SK-N-SH treated with all-trans-retinoic acid at 6 μM for 48 hours (cell line): ENCODE results near the gene MUC5B.

ENCODE experiments used
- ATAC-seq: fragments of 200-7000 bp; cut with Tn5 transposase; 3 replicates; pipeline ENCODE4 v1.9.1; 2020; ENCODE audit warnings: mild to moderate bottlenecking, moderate library complexity
- ARNTL ChIP-seq: fragments of 450-650 bp; formaldehyde crosslinking; IDR thresholded peaks from 2 replicates; pipeline ENCODE4 v1.5.0; 2020; ENCODE audit warnings: low read depth, mild to moderate bottlenecking, moderate library complexity, borderline replicate concordance
- BACH2 ChIP-seq: fragments of 250-450 bp; sonication (Bioruptor Pico); IDR thresholded peaks from 2 replicates; pipeline ENCODE4 v1.9.0; 2021; ENCODE audit warnings: mild to moderate bottlenecking, borderline replicate concordance
- CSDC2 ChIP-seq: fragments of 250-450 bp; sonication (Bioruptor Pico); IDR thresholded peaks from 2 replicates; pipeline ENCODE4 v1.5.0; 2020; ENCODE audit warnings: mild to moderate bottlenecking, moderate library complexity
- ESRRG ChIP-seq: fragments of 250-450 bp; sonication (Bioruptor Pico); IDR thresholded peaks from 2 replicates; pipeline ENCODE4 v1.6.1; 2021; ENCODE audit warnings: mild to moderate bottlenecking
- GLIS3 ChIP-seq: fragments of 250-450 bp; sonication (Bioruptor Pico); IDR thresholded peaks from 2 replicates; pipeline ENCODE4 v1.5.0; 2020; ENCODE audit warnings: mild to moderate bottlenecking, moderate library complexity
- PATZ1 ChIP-seq: fragments of 250-450 bp; sonication (Bioruptor Pico); IDR thresholded peaks from 2 replicates; pipeline ENCODE4 v1.8.0; 2020; ENCODE audit warnings: mild to moderate bottlenecking, moderate library complexity, borderline replicate concordance
- POU6F1 ChIP-seq: fragments of 250-450 bp; sonication (Bioruptor Pico); IDR thresholded peaks from 2 replicates; pipeline ENCODE4 v1.8.0; 2021; ENCODE audit warnings: low read depth, mild to moderate bottlenecking, moderate library complexity, borderline replicate concordance
- PPARA ChIP-seq: fragments of 250-450 bp; sonication (Bioruptor Pico); IDR thresholded peaks from 2 replicates; pipeline ENCODE4 v1.5.0; 2020; ENCODE audit warnings: mild to moderate bottlenecking, borderline replicate concordance
- RARB ChIP-seq: fragments of 250-450 bp; sonication (Bioruptor Pico); IDR thresholded peaks from 2 replicates; pipeline ENCODE4 v1.8.0; 2021; ENCODE audit warnings: mild to moderate bottlenecking, moderate library complexity
- SNAI2 ChIP-seq: fragments of 250-450 bp; sonication (Bioruptor Pico); IDR thresholded peaks from 2 replicates; pipeline ENCODE4 v1.5.0; 2020; ENCODE audit warnings: mild to moderate bottlenecking, moderate library complexity
- TCF4 ChIP-seq: fragments of 250-450 bp; sonication (Bioruptor Pico); IDR thresholded peaks from 2 replicates; pipeline ENCODE4 v1.8.0; 2021; ENCODE audit warnings: mild to moderate bottlenecking, moderate library complexity, borderline replicate concordance
- TOX ChIP-seq: fragments of 250-450 bp; sonication (Bioruptor Pico); IDR thresholded peaks from 2 replicates; pipeline ENCODE4 v1.8.0; 2021; ENCODE audit warnings: mild to moderate bottlenecking, moderate library complexity, borderline replicate concordance
- TSHZ2 ChIP-seq: fragments of 250-450 bp; sonication (Bioruptor Pico); IDR thresholded peaks from 2 replicates; pipeline ENCODE4 v1.5.0; 2020; ENCODE audit warnings: mild to moderate bottlenecking, moderate library complexity
- ZC3H10 ChIP-seq: fragments of 250-450 bp; sonication (Bioruptor Pico); IDR thresholded peaks from 2 replicates; pipeline ENCODE4 v1.5.1; 2021; ENCODE audit warnings: mild to moderate bottlenecking, moderate library complexity
- ZFP3 ChIP-seq: fragments of 250-450 bp; sonication (Bioruptor Pico); IDR thresholded peaks from 2 replicates; pipeline ENCODE4 v1.5.0; 2020; ENCODE audit warnings: mild to moderate bottlenecking, moderate library complexity
- ZFP30 ChIP-seq: fragments of 450-650 bp; formaldehyde crosslinking; IDR thresholded peaks from 2 replicates; pipeline ENCODE4 v1.5.0; 2022; ENCODE audit warnings: mild to moderate bottlenecking, moderate library complexity
- ZNF565 ChIP-seq: fragments of 450-650 bp; formaldehyde crosslinking; conservative IDR thresholded peaks from 2 replicates; pipeline ENCODE4 v1.5.0; 2020; ENCODE audit warnings: low read depth, mild to moderate bottlenecking, moderate library complexity
- ZNF70 ChIP-seq: fragments of 450-650 bp; formaldehyde crosslinking; IDR thresholded peaks from 2 replicates; pipeline ENCODE4 v1.5.0; 2020; ENCODE audit warnings: mild to moderate bottlenecking, moderate library complexity
- ZNF8 ChIP-seq: fragments of 450-650 bp; formaldehyde crosslinking; IDR thresholded peaks from 2 replicates; pipeline ENCODE4 v1.5.0; 2020; ENCODE audit warnings: mild to moderate bottlenecking, moderate library complexity
- TF ChIP-seq, protein P1 (sequence below): fragments of 250-450 bp; sonication (Bioruptor Pico); IDR thresholded peaks from 2 replicates; pipeline ENCODE4 v1.5.1; 2020; ENCODE audit warnings: low read depth, mild to moderate bottlenecking, moderate library complexity
- TF ChIP-seq, protein P2 (sequence below): fragments of 250-450 bp; sonication (Bioruptor Pico); IDR thresholded peaks from 2 replicates; pipeline ENCODE4 v1.5.1; 2021; ENCODE audit warnings: mild to moderate bottlenecking, moderate library complexity

The MUC5B gene

GRCh38 chr11:1176224-1177019, 46.4 kb upstream of the MUC5B start (continued):
- TF ChIP-seq POU6F1 (CRISPR knock-in tag) (no peak), PPARA (CRISPR knock-in tag) (no peak), TSHZ2 (CRISPR knock-in tag) (no peak)
- TF ChIP-seq, all 23 proteins: peak for 0

- TF ChIP-seq TOX (CRISPR knock-in tag) (no peak), ZC3H10 (CRISPR knock-in tag) (no peak), ZNF8 (CRISPR knock-in tag) (no peak), ZNF70 (CRISPR knock-in tag) (no peak), POU6F1 (CRISPR knock-in tag) (no peak), ESRRG (CRISPR knock-in tag) (no peak), BACH2 (CRISPR knock-in tag) (no peak), SNAI2 (CRISPR knock-in tag) (no peak), ZFP30 (CRISPR knock-in tag) (no peak), CSDC2 (CRISPR knock-in tag) (no peak), RARB (CRISPR knock-in tag) (no peak), ZFP3 (CRISPR knock-in tag) (no peak), ZNF565 (CRISPR knock-in tag) (no peak), TCF4 (CRISPR knock-in tag) (no peak), PPARA (CRISPR knock-in tag) (no peak)
- TF ChIP-seq, protein P1, sequence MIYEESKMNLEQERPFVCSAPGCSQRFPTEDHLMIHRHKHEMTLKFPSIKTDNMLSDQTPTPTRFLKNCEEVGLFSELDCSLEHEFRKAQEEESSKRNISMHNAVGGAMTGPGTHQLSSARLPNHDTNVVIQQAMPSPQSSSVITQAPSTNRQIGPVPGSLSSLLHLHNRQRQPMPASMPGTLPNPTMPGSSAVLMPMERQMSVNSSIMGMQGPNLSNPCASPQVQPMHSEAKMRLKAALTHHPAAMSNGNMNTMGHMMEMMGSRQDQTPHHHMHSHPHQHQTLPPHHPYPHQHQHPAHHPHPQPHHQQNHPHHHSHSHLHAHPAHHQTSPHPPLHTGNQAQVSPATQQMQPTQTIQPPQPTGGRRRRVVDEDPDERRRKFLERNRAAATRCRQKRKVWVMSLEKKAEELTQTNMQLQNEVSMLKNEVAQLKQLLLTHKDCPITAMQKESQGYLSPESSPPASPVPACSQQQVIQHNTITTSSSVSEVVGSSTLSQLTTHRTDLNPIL, result no peak
- TF ChIP-seq, protein P2, sequence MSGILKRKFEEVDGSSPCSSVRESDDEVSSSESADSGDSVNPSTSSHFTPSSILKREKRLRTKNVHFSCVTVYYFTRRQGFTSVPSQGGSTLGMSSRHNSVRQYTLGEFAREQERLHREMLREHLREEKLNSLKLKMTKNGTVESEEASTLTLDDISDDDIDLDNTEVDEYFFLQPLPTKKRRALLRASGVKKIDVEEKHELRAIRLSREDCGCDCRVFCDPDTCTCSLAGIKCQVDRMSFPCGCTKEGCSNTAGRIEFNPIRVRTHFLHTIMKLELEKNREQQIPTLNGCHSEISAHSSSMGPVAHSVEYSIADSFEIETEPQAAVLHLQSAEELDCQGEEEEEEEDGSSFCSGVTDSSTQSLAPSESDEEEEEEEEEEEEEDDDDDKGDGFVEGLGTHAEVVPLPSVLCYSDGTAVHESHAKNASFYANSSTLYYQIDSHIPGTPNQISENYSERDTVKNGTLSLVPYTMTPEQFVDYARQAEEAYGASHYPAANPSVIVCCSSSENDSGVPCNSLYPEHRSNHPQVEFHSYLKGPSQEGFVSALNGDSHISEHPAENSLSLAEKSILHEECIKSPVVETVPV (CRISPR knock-in tag), result no peak
- no peak for ATAC-seq
Observed at GRCh38 chr11:1177020-1177770, 45.7 kb upstream of the MUC5B start.

DNA sequence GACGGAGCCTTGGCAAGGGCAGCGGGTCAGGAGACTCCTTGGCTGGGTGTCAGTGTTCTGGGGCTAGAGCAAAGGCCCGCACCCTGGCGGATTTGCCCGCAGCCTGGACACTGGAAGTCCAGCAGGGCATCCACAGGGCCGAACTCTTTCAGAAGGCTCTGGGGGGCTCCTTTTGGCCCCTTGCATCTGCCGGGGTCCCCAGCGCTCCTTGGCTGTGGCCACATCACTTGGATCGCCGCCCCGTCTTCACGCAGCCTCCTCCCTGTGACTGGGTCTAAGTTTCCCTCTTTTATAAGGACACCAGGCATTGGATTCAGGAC, 45.1 kb upstream of the MUC5B start:
- TF ChIP-seq ZNF70 (CRISPR knock-in tag) (no peak), TCF4 (CRISPR knock-in tag) (no peak), PATZ1 (CRISPR knock-in tag) (no peak), ZC3H10 (CRISPR knock-in tag) (no peak), SNAI2 (CRISPR knock-in tag) (no peak), ESRRG (CRISPR knock-in tag) (no peak), BACH2 (CRISPR knock-in tag) (no peak), ZNF565 (CRISPR knock-in tag) (no peak), ARNTL (CRISPR knock-in tag) (no peak), GLIS3 (CRISPR knock-in tag) (no peak)
- ATAC-seq, result no peak
